Upper lobe of left lung (tissue), 6 donors: ENCODE measurements around the gene AGBL1. TPM values are rescaled to one million over a fixed set of nuclear protein-coding genes. Genes with fewer than 3 reads are reported as not detected.

ENCODE experiments used
- ATAC-seq, 2 donors: fragments of 200-7000 bp; cut with Tn5 transposase; one replicate each; pipeline ENCODE4 v1.9.1; 2022; ENCODE audit warnings: mild to moderate bottlenecking in 2 of 2, moderate library complexity in 2 of 2; ENCODE audit not compliant: low FRiP score in 2 of 2
- DNase-seq, 2 donors: peaks; one replicate each; pipeline ENCODE4 v3.0.0-alpha.2; 2019 to 2020
- H3K27ac ChIP-seq, 4 donors: fragments of 200-600 bp; sonication (generic); one replicate each; pipeline ENCODE4 v1.5.1; 2016 to 2019
- H3K27me3 ChIP-seq, 4 donors: fragments of 200-600 bp; sonication (generic); one replicate each; pipeline ENCODE4 v1.5.1; 2017 to 2019
- H3K36me3 ChIP-seq, 4 donors: fragments of 200-600 bp; sonication (generic); one replicate each; pipeline ENCODE4 v1.5.1; 2016 to 2019
- H3K4me1 ChIP-seq, 4 donors: fragments of 200-600 bp; sonication (generic); one replicate each; pipeline ENCODE4 v1.5.1; 2018 to 2019
- H3K4me3 ChIP-seq, 4 donors: fragments of 200-600 bp; sonication (generic); one replicate each; pipeline ENCODE4 v1.5.1; 2017 to 2019; ENCODE audit warnings: mild to moderate bottlenecking in 2 of 4, moderate library complexity in 1 of 4
- H3K9me3 ChIP-seq, 4 donors: fragments of 200-600 bp; sonication (generic); one replicate each; pipeline ENCODE4 v1.5.1; 2018 to 2019
- EP300 ChIP-seq, 4 donors: sonication (generic); formaldehyde crosslinking; IDR thresholded peaks; one replicate each; pipeline ENCODE4 v1.5.1; 2017; ENCODE audit warnings: antibody characterized with exemption in 4 of 4, control low read depth in 2 of 4
- POLR2A ChIP-seq, 4 donors: fragments of 450-650 bp; IDR thresholded peaks; one replicate each; pipeline ENCODE4 v1.5.1; 2016 to 2017; ENCODE audit warnings: antibody characterized with exemption in 4 of 4, mild to moderate bottlenecking in 2 of 4
- POLR2AphosphoS5 ChIP-seq, 2 donors: sonication (generic); formaldehyde crosslinking; IDR thresholded peaks; one replicate each; pipeline ENCODE4 v1.5.1; 2017; ENCODE audit warnings: antibody characterized with exemption in 2 of 2
- WGBS, 2 donors: methylation state at CpG; one replicate each; pipeline ENCODE4 v1.1.5; 2017 to 2018; 5-methylcytosine and 5-hydroxymethylcytosine counted together
- total RNA-seq, 6 donors: library from RNA; depleted of rRNA in 4 of 6; stranded (reverse); fragments of >200 nt in 4 of 6; gene quantifications; one replicate each; pipeline versions ENCODE4 v1.1.0 to v1.2.1, GENCODE V29; 2016 to 2021
- TF ChIP-seq, protein P1 (sequence below), 6 experiments: fragments of 450-650 bp in 4 of 6; fragments of 200-600 bp in 2 of 6; sonication (generic) in 2 of 6; IDR thresholded peaks; one replicate each; pipeline ENCODE4 v1.5.1; 2016 to 2019; ENCODE audit warnings: antibody characterized with exemption in 6 of 6
- donor health status: DM: no; HTN: no; CAD: no; lungs with moderate emphysema.
- donor health status: DM: no; HTN: yes; CAD: no; lungs with severe emphysema.

The AGBL1 gene
- total RNA-seq, 6 donors from 2014 or later: 3.1 to 23.0 (median 14.5) TPM

DNA sequence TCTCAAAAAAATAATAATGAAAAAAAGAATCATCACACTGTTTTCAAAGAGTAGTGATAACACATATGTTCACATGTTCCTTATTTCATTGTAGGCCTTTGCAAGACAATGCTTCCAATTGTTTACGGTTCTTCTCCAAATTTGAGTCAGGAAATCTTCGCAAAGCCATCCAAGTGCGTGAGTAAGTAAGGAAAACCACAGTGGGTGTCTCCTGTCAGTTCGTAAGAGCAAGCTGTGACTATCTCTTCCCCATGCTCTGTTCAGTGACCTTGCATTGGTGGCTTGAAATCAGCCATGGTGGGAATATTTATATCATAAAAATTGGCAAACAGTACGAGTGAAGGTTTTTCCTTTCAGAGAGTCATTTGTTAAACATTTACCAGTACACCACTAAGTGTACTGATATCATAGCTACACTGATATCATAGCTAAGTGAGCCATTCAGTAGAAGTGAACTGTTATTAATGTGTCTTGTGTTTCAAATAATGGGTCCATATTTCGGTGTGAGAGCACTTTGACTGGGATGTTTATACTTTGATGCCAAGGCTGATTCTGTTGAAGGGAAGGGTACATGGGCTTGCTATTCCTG lies 187.3 kb downstream of the AGBL1 start:
- DNase-seq (no peak), ATAC-seq (no peak)
- Histone ChIP-seq H3K4me3 (no peak overlapping the region), H3K9me3 (no peaks in the 10 kb centered on the region), H3K27ac (no peak overlapping the region), H3K36me3 (no peaks in the 10 kb centered on the region), H3K4me1 (no peaks in the 10 kb centered on the region), H3K27me3 (no peaks in the 10 kb centered on the region)
- WGBS, 2 donors: 67 to 70% methylated on average over 6 of the region's 6 CpGs
- TF ChIP-seq POLR2A (IDR thresholded peaks at IDR 0.05): no peak
- TF ChIP-seq, protein P1, sequence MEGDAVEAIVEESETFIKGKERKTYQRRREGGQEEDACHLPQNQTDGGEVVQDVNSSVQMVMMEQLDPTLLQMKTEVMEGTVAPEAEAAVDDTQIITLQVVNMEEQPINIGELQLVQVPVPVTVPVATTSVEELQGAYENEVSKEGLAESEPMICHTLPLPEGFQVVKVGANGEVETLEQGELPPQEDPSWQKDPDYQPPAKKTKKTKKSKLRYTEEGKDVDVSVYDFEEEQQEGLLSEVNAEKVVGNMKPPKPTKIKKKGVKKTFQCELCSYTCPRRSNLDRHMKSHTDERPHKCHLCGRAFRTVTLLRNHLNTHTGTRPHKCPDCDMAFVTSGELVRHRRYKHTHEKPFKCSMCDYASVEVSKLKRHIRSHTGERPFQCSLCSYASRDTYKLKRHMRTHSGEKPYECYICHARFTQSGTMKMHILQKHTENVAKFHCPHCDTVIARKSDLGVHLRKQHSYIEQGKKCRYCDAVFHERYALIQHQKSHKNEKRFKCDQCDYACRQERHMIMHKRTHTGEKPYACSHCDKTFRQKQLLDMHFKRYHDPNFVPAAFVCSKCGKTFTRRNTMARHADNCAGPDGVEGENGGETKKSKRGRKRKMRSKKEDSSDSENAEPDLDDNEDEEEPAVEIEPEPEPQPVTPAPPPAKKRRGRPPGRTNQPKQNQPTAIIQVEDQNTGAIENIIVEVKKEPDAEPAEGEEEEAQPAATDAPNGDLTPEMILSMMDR (IDR thresholded peaks at IDR 0.05): no peak
- no peak for TF ChIP-seq POLR2AphosphoS5 (IDR thresholded peaks at IDR 0.05)
- no peak for TF ChIP-seq EP300 (IDR thresholded peaks at IDR 0.05)

DNA sequence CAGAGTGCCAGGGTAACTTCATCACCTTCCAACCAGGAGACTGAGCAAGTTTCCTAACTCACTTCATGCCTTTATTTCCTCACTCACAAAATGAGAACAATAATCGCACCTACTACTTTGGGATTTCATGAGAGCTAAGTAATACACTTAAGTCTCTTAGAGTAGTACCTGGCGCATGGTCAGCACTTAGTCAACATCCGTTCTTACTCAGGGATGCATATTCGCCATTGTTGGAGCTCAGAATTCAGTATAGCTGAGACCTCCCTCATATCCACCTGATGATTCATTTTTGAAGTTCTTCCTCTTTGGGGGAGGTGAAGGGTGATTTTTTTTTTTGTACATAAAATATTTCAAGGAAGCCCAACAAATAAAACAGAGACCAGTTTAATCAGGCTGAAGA lies 188.2 kb downstream of the AGBL1 start:
- Histone ChIP-seq H3K36me3 (no peaks in the 10 kb centered on the region), H3K9me3 (no peaks in the 10 kb centered on the region), H3K4me1 (no peaks in the 10 kb centered on the region), H3K27me3 (no peaks in the 10 kb centered on the region), H3K27ac (no peak overlapping the region), H3K4me3 (no peak overlapping the region)
- 70 to 79% methylated on average over 4 of the region's 4 CpGs for WGBS, 2 donors
- TF ChIP-seq POLR2AphosphoS5 (IDR thresholded peaks at IDR 0.05) (no peak), POLR2A (IDR thresholded peaks at IDR 0.05) (no peak), EP300 (IDR thresholded peaks at IDR 0.05) (no peak)
- TF ChIP-seq, protein P1 (IDR thresholded peaks at IDR 0.05): no peak
- ATAC-seq: no peak
- peak in 1 of 2 donors; percentile 23 for DNase-seq

DNA sequence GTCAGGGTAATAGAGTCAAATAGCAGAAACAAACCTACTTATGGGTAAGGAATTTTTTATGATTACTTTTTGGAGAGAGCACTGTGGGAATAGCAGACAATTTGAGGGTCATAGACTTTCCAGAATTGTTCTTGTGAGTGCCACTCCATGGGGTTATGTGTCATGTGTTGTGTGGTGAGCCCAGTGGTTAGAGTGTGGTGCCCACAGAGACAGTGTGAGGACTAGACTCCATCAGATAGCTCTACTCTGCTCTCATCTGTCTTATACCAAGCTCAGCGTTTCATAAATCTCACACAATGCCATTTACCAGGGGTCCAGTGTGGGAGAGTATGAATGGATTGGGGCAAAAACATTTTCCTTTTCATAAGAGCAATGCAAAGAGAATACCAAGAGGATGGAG lies 188.9 kb downstream of the AGBL1 start:
- Histone ChIP-seq H3K27ac (no peak overlapping the region), H3K4me1 (no peaks in the 10 kb centered on the region), H3K27me3 (no peaks in the 10 kb centered on the region), H3K4me3 (no peak overlapping the region), H3K9me3 (no peaks in the 10 kb centered on the region), H3K36me3 (no peaks in the 10 kb centered on the region)
- 79 to 89% methylated on average over 1 of the region's 1 CpG for WGBS, 2 donors
- no peak for DNase-seq
- ATAC-seq: peak in 1 of 2 donors; percentile 57
- TF ChIP-seq POLR2AphosphoS5 (IDR thresholded peaks at IDR 0.05): no peak
- no peak for TF ChIP-seq EP300 (IDR thresholded peaks at IDR 0.05)
- no peak for TF ChIP-seq POLR2A (IDR thresholded peaks at IDR 0.05)

DNA sequence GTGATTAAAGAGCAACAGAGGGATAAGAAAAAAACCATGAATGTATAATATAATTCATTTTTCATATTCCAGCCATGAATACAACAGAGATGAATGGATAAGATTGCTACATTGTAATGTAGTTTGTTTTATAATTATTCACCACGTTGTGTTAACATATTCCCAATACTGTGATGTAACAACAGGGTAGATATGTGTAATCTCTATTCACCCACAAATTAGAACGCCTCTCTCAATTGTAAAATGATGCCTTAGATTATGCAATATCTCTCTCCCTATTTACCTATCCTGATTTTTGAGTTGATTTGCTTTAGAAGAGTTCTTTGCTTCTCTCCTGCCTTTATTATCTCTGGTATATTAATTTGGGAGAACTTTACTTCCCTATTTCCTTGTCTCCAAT lies 193.6 kb downstream of the AGBL1 start:
- Histone ChIP-seq H3K4me1 (no peaks in the 10 kb centered on the region), H3K4me3 (no peak overlapping the region), H3K9me3 (no peaks in the 10 kb centered on the region), H3K36me3 (no peaks in the 10 kb centered on the region), H3K27me3 (no peaks in the 10 kb centered on the region), H3K27ac (no peak overlapping the region)
- WGBS, 2 donors: 69 to 77% methylated on average over 2 of the region's 2 CpGs
- ATAC-seq (no peak), DNase-seq (no peak)
- TF ChIP-seq, protein P1 (IDR thresholded peaks at IDR 0.05): no peak
- no peak for TF ChIP-seq POLR2A (IDR thresholded peaks at IDR 0.05)
- TF ChIP-seq EP300 (IDR thresholded peaks at IDR 0.05): no peak
- no peak for TF ChIP-seq POLR2AphosphoS5 (IDR thresholded peaks at IDR 0.05)

DNA sequence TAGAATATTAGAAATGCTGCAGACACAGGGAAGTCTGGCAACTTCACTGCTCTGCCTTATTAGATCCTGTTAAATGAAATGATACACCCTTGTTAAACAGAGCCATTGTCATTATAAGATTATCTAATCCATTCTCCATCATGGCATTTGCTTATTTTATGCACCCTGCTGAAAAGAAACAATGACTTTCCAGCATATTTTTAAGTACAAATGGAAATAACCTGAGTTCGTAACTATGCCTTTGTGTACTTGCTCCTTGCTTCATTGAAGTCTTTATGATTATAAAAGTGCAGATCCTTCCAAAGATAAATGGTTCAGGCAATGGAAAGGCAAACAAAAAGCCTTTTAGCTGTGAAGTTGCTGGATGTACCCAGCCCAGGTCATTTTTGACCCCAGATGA lies 195.7 kb downstream of the AGBL1 start:
- no peak for DNase-seq
- Histone ChIP-seq H3K4me3 (no peak overlapping the region), H3K9me3 (no peaks in the 10 kb centered on the region), H3K27ac (no peak overlapping the region), H3K36me3 (no peaks in the 10 kb centered on the region), H3K4me1 (no peaks in the 10 kb centered on the region), H3K27me3 (no peaks in the 10 kb centered on the region)
- no peak for ATAC-seq
- 78 to 92% methylated on average over 1 of the region's 1 CpG for WGBS, 2 donors
- TF ChIP-seq EP300 (IDR thresholded peaks at IDR 0.05) (no peak), POLR2A (IDR thresholded peaks at IDR 0.05) (no peak), POLR2AphosphoS5 (IDR thresholded peaks at IDR 0.05) (no peak)
- TF ChIP-seq, protein P1 (IDR thresholded peaks at IDR 0.05): no peak
